Activated CD4-positive, alpha-beta T cell treated with anti-CD3 and anti-CD28 coated beads, Interleukin-10, Interleukin-2, amounts not matched to agents 100 ng/mL and 50 ng/mL, durations not matched to agents 16 hours and 8 hours (primary cell): ENCODE results near the gene SLC10A7.
A peak's percentile ranks its signal among the peaks of the same experiment; 100 is the strongest.

Experiments used
- DNase-seq: peaks from one replicate; pipeline ENCODE4 v3.0.0-alpha.2; 2020

SLC10A7 gene

GRCh38 chr4:146494143-146494542, 27.6 kb downstream of the SLC10A7 start:
- DNase-seq, result no peak

DNA sequence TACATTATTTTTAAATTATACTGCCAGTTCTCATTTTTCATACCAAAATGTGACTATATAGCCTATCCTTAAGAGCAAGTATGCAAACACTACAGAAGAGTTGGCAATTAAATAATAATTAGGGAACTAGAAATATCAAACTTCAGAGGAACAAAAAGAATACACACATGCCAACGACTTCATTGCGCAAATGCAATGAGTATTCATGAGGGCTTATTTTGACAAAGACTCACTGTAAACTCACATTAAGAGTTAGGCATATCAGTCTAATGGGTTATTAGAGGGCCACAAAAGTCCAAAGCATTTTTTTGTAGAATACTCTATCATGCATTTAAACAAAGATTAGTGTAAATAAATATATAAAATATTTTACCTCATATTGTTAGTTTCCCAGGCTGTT, 31.6 kb downstream of the SLC10A7 start:
- no peak for DNase-seq

DNA sequence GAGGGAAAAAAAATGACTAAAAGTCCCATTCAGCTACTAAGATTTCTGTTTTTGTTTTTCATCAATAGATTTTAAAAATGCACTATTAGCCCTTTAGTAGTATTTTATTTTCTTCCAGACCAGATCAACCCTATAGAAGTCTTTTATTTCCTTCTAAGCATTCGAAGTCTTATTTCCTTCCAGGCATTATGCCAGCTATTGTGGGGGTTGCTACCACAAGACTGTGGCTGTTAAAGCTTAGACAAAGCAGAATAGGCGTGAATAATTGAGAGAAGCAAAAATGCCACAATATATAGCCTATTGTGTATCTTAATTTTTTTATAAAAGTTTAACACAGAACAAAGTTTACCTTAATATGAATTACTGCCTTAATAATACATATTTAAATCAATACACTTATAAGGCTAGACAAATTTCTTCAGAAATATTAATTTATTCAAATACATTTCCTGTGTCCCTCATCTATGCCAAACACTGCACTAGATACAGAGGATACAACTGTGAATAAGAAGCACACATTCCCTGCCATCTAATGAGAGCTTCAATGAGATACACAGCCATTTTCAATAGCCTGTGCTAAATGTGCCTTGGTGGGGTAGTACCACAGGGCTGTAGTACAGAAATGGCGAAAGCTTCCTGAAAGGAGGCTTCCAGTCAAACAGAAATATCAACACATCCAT, 33.1 kb downstream of the SLC10A7 start:
- no peak for DNase-seq

GRCh38 chr4:146486565-146486964, 35.2 kb downstream of the SLC10A7 start:
- peak; percentile 27 for DNase-seq

DNA sequence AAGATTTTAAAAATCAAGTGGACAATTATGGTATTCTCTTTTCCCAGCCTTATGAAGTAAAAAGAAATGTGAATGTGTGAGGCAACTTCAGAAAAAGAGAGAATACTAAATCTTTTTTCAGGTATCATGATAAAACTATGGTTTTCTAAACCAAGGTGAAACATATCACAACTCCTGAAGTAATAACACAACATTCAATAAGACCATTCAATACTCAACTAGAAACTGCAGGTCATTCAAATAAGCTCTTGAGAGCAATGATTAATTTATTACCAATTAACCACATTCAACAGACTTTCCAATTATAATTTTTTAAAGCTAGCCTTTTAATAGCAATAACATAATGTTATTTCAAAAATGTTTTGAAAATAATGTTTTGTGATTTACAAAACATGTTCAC, 35.8 kb downstream of the SLC10A7 start:
- DNase-seq, result peak; percentile 42

DNA sequence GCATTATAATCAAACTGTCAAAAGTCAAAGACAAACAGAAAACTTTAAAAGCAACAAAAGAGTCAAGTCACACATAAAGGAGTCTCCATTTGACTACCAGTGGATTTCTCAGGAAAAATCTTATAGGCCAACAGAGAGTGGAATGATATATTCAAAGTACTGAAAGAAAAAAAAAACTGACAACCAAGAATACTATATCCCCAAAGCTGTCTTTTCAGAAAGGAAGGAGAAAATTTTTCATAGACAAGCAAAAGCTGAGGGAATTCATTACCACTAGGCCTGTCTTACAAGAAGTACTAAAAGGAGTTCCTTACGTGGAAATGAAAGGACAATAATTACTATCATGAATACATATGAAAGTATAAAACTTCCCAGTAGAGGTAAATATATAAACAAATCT, 39.0 kb downstream of the SLC10A7 start:
- no peak for DNase-seq

- DNase-seq, result no peak
These were observed 40.5 kb downstream of the SLC10A7 start for GRCh38 chr4:146481246-146481645.

DNA sequence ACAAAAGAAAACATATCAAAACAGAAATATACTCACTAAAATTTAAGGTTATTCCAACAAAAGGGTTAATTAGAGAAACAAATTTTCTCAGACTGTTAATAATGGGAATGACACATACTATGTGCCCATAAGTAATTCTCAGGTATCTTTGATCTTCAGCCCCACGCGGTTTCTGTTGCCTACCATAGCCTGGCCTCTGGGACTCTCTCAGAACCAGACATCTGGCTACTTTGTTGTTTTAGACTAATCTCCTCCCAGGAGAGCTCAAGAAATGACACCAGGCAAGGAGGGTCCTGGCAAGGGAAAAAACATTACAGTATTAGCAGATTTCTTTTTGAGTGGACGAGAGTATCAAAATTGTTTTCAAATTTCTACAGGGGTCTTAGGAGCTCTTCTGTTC, 43.7 kb downstream of the SLC10A7 start:
- DNase-seq, result no peak

- no peak for DNase-seq
These were observed 44.7 kb downstream of the SLC10A7 start for GRCh38 chr4:146477054-146477453.

DNA sequence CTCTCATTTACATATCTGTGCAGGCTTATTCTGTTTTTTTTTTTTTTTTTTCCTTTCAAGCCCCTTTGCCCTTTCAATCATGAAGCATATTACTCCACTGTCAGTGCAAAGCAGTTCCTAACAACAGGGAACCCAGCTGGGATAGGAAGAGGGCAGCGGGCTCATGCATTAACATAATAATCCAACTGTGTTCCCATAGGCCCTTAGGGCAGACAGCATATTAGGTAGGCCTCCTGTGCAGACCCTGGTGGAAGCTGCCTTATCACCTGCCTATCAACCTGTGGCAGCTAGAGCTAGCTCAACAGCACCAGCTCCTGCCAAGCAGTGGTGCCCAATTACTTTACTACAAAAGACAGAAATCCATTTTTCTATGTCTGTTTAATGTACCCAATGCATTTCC, 49.3 kb downstream of the SLC10A7 start:
- DNase-seq, result no peak

DNA sequence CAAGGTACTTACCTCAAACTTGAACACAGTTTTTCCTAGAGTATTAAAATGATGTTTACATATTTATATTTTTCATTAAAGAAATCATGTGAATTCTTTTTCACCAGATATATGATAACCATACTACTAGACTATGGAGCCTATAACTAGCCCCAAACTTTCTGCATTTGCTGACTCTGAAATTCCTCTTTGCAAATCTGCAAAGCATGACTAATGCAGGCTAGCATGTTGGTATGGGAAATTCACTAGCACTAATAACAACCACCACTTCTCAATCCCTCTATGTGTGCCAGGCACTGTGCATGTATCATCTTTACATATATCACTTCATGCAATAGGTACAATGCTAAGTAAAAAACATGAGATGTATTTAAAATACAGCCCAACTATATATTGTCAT, 51.1 kb downstream of the SLC10A7 start:
- no peak for DNase-seq

- no peak for DNase-seq
These were observed 52.7 kb downstream of the SLC10A7 start for GRCh38 chr4:146469022-146469421.

DNA sequence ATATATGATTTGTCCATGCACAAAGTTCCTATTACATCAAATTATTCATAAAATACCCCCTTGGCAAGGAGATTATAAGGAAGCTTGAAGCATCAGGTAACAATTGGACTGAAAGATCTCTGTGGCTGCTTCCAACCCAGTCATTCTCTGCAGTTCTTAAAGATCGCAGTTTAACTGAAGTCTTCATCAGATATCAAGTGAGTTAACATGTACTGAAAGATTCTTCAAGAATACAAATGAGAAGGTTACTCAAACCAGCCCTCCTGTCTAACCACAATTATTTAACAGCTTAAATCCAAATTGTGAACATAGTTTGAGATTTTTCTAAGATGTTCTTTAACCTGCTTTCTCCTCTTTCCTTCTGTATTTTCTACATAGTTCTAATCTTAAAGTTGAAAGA, 56.1 kb downstream of the SLC10A7 start:
- DNase-seq, result peak; percentile 39

DNA sequence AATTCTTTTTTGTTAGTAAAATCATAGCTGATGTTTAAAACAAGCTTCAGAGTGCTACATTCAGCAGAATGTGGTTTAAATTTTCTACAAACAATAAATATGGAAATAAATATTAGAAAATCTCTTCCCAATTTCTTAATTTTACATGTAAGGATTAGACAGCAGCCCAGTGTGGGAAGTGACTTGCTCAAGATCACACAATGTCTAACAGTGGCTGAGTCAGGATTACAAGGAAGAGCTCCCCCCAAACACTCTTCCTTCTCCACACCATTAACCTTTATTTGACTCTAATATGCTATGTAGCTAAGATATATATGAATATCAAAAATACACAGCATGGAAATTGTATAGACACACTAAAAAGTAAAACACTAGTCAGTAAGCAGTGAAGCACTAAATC, 59.5 kb downstream of the SLC10A7 start:
- no peak for DNase-seq

- DNase-seq, result peak; percentile 85
These were observed 63.1 kb downstream of the SLC10A7 start for GRCh38 chr4:146458594-146458993.

DNA sequence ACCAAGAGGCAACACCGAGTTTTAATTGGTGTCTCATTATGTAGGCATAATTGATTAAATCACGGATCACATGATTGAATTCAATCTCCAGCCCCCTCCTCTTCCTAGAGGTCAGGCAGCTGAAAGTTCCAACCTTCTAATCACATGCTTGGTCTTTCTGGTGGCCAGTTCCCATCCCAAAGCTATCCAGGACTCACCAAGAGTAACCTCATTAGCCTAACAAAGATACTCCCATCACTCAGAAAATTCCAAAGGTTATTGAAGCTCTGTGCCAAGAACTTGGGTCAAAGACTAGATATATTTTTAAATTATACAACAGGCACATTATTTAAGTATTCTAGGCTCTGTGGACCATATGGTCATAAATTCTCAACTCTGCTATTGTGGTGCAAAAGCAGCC, 65.1 kb downstream of the SLC10A7 start:
- DNase-seq, result no peak

DNA sequence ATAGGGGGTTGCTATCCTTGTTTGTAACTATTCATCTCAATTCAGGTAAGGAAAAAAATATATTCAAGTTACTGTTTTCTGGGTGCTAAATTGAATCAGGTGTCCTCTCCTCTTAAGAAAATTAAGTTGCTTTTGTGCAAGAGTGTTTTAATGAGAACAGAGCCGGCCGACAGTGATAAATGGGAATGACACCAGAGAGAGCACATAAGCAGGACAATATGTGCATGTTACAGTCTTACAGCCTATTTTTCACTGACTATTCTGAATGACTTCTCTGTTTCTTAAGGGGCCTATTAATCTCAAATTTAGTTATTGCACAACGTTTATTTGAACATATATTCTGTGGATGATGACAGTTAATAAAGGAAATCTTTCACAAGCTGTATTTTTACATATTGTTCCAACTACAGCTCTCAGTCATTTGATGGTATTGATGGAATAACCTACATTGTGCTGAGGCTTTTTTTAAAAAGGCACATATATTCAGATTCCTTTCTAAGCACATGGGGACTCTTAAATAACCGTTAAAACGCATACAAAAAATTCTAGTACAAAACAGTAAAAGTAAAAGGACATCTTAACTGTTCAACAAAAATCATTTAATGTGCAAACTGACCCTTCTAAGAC, 68.4 kb downstream of the SLC10A7 start:
- no peak for DNase-seq

- peak; percentile 32 for DNase-seq
These were observed 71.2 kb downstream of the SLC10A7 start for GRCh38 chr4:146450524-146450923.

DNA sequence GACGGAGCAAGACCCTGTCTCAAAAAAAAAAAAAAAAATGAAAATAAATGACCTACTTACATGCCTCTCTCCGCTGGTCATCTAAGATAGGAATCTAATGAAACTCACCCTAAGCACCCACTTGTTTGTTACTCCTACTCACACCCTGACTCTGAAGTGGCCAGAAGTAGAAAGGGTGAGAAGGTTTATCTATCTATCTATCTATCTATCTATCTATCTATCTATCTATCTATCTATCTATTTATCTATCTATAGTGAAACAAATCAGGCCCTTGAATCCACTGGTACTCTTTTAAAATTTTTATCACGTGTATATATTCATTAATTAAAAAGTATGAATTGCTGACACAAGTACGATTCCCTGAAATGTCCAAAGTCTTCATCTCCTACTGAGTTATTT, 75.2 kb downstream of the SLC10A7 start:
- no peak for DNase-seq

- DNase-seq, result no peak
These were observed 76.3 kb downstream of the SLC10A7 start for GRCh38 chr4:146445198-146446150.

DNA sequence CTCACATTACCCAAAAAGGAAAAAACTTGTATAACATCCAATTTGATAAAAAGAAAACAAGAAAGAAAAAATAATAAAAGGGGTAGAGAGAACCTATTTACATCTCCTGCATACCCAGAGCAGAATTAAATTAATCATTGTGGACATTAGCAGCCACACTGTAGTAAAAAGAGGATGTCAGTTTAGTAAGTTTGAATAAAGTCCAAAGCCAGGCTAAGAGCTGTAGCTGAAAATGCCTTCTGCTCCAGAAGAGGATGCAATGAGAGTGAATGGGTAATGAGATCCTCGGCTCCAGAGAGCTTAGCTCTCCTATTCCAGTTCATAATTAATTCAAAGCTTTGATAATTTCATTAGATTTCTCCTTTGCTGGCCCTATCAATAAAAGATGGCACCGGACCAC, 78.2 kb downstream of the SLC10A7 start:
- no peak for DNase-seq

GRCh38 chr4:146442801-146443200, 78.9 kb downstream of the SLC10A7 start:
- DNase-seq, result no peak

GRCh38 chr4:146439999-146440398, 81.7 kb downstream of the SLC10A7 start:
- DNase-seq, result no peak

DNA sequence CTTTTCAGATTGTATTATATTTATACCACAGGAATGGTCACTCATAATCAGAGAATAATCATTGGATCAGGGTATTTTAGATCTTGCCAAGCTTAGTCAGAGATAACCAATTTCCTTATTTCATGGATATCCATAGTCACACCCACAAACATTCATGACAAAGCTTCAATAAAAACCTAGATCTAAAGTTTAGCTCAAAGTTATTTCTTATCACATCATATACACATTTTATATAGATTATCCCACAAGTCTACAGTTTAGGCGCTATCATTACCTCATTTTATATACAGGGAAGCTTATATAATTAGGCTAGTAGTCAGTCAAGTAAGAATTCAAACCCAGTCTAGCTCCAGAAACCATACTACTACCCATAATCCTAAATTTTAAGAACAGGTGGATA, 82.3 kb downstream of the SLC10A7 start:
- no peak for DNase-seq
